Muscle layer of duodenum (tissue), 2 donors: ENCODE data around the gene DOCK1.

ENCODE experiments used
- H3K27ac ChIP-seq: one replicate; pipeline ENCODE4 v1.7.0; 2013; ENCODE audit warnings: mild to moderate bottlenecking, low read length
- H3K27me3 ChIP-seq: one replicate; pipeline ENCODE4 v1.7.0; 2013; ENCODE audit warnings: low read depth, mild to moderate bottlenecking, control low read depth, low read length
- H3K36me3 ChIP-seq, 2 donors: one replicate each; pipeline ENCODE4 v1.7.0; 2013; ENCODE audit warnings: low read length in 2 of 2, control low read depth in 1 of 2, mild to moderate bottlenecking in 1 of 2; ENCODE audit not compliant: insufficient read depth in 2 of 2, control insufficient read depth in 1 of 2
- H3K4me1 ChIP-seq, 2 donors: one replicate each; pipeline ENCODE4 v1.7.0; 2013; ENCODE audit warnings: low read length in 2 of 2, mild to moderate bottlenecking in 2 of 2, control low read depth in 1 of 2, moderate library complexity in 1 of 2; ENCODE audit not compliant: insufficient read depth in 2 of 2, control insufficient read depth in 1 of 2
- H3K4me3 ChIP-seq, 2 donors: one replicate each; pipeline ENCODE4 v1.7.0; 2013; ENCODE audit warnings: low read length in 2 of 2, low read depth in 1 of 2, mild to moderate bottlenecking in 1 of 2
- H3K9me3 ChIP-seq, 2 donors: one replicate each; pipeline ENCODE4 v1.7.0; 2013; ENCODE audit warnings: low read length in 2 of 2, control low read depth in 1 of 2, mild to moderate bottlenecking in 1 of 2; ENCODE audit not compliant: control insufficient read depth in 1 of 2
- donor health status: healthy.

DOCK1 gene

DNA sequence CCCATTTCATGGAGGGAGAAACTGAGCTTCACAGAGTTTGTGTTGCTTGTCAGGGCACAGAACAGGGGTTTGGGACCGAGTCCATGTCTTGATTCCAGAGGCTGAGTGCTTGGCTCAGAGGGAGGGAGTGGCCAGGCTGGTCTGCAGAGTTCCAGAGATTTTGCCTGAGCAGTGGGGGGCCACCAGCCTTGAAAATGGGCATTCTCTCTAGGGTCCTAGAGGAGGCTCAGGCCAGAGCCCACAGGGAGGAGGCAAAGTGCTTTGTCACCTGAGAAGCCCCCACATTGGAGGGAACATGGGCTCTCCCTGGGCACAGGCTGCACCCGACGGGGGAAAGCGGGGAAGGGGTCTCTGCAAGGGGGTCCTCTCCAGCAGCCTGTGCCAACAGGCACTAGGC, 51.5 kb downstream of the DOCK1 start:
- H3K27me3 ChIP-seq, result no peaks in the 10 kb centered on the region
- no peak overlapping the region for H3K4me3 ChIP-seq
- H3K9me3 ChIP-seq, result no peaks in the 10 kb centered on the region
- no peaks in the 10 kb centered on the region for H3K4me1 ChIP-seq
- H3K36me3 ChIP-seq, result no peaks in the 10 kb centered on the region
- no peak overlapping the region for H3K27ac ChIP-seq

DNA sequence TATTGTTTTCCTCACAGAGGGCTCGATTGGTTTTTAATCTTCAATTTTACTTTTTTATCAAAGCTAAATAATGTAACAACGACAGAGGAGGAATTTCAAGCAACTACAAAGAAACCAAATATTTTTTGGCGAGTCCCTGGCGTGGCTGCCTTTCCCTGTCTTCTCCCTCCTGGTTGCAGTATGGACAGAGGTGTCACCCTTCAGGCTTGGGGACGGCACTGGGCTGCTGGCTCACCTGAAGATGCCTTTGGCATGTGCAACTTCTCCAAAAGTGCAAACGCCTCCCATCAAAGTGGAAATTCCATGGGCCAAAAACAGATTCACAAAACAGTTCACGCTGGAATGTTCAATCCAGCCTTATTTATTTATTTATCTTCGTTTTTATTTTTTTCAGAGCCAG, 51.9 kb downstream of the DOCK1 start:
- no peaks in the 10 kb centered on the region for H3K9me3 ChIP-seq
- no peaks in the 10 kb centered on the region for H3K4me1 ChIP-seq
- H3K27me3 ChIP-seq, result no peaks in the 10 kb centered on the region
- no peak overlapping the region for H3K27ac ChIP-seq
- H3K36me3 ChIP-seq, result no peaks in the 10 kb centered on the region
- H3K4me3 ChIP-seq, result no peak overlapping the region

- Histone ChIP-seq H3K9me3 (no peaks in the 10 kb centered on the region), H3K27me3 (no peaks in the 10 kb centered on the region), H3K36me3 (no peaks in the 10 kb centered on the region), H3K27ac (no peak overlapping the region), H3K4me3 (no peak overlapping the region), H3K4me1 (peaks cover 0 to 3% of the 10 kb centered on the region in 2 donors)
These were observed 54.2 kb downstream of the DOCK1 start for GRCh38 chr10:126959431-126959830.

DNA sequence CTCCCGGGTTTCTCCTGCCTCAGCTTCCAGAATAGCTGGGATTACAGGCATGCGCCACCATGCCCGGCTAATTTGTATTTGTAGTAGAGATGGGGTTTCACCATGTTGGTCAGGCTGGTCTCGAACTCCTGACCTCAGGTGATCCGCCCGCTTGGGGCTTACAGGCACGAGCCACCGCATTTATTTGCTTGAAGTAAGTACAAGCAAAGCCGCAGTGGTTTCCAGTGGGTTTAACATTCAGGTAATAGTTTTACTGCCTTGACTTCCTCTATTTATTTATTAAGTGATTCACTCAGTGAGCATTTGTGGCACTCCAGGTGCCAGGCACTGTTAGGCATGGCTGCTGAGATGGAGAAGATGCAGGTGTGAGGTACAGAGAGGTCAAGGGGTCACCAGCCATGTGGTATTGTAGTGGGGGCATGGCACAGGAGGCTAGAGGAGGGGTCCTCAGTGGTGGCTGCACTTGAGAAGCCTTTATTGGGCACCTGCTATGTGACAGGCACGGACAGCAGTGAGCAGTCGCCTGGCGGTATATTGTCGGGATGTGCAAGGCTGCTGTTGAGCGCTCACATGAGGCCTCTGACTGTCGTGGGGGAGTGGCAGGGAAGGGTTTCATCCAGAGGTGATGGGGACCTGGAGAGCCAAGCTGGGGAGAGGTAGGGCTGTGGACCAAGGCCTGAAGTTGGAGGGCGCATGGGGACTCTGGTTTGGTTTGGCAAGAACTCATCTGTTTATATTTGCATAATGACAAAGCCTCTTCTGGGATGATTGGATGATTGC, 54.9 kb downstream of the DOCK1 start:
- Histone ChIP-seq H3K36me3 (no peaks in the 10 kb centered on the region), H3K27ac (no peak overlapping the region), H3K27me3 (no peaks in the 10 kb centered on the region)

GRCh38 chr10:126963354-126963753, 58.1 kb downstream of the DOCK1 start:
- no peaks in the 10 kb centered on the region for H3K36me3 ChIP-seq
- no peak overlapping the region for H3K27ac ChIP-seq
- H3K4me1 ChIP-seq, result peaks cover 0 to 3% of the 10 kb centered on the region in 2 donors
- H3K27me3 ChIP-seq, result no peaks in the 10 kb centered on the region
- no peaks in the 10 kb centered on the region for H3K9me3 ChIP-seq
- H3K4me3 ChIP-seq, result no peak overlapping the region

More for the DNA sequence above, 54.9 kb downstream of the DOCK1 start:
- H3K4me3 ChIP-seq, result no peak overlapping the region
- H3K9me3 ChIP-seq, result no peaks in the 10 kb centered on the region
- peaks cover 0 to 3% of the 10 kb centered on the region in 2 donors for H3K4me1 ChIP-seq

GRCh38 chr10:126964190-126964589, 59.0 kb downstream of the DOCK1 start:
- no peak overlapping the region for H3K27ac ChIP-seq

DNA sequence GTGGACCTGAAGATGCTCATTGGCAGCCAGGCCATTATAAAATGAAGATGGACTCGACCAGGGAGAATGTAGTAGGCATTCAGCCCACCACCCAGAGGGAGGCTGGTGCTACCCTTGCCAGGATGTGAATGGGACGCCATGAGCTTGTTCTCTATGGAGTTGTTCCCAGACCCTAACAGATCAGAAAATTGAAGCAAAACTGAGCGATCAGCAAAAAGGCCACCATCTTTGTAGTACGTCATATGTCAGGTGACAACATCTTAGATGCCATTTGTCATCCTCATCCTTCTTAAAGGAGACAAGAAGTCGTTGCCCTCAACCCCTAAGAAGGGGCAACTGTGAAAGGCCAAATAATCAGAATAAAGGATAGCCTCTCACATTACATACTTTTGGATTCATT, 61.7 kb downstream of the DOCK1 start:
- Histone ChIP-seq H3K4me1 (peaks cover 0 to 3% of the 10 kb centered on the region in 2 donors), H3K36me3 (no peaks in the 10 kb centered on the region), H3K9me3 (no peaks in the 10 kb centered on the region), H3K4me3 (no peak overlapping the region), H3K27me3 (no peaks in the 10 kb centered on the region), H3K27ac (no peak overlapping the region)

More at GRCh38 chr10:126964190-126964589, 59.0 kb downstream of the DOCK1 start:
- H3K4me3 ChIP-seq, result no peak overlapping the region
- H3K27me3 ChIP-seq, result no peaks in the 10 kb centered on the region
- H3K4me1 ChIP-seq, result peaks cover 0 to 3% of the 10 kb centered on the region in 2 donors
- H3K36me3 ChIP-seq, result no peaks in the 10 kb centered on the region
- no peaks in the 10 kb centered on the region for H3K9me3 ChIP-seq

- Histone ChIP-seq H3K27me3 (no peaks in the 10 kb centered on the region), H3K27ac (no peak overlapping the region)
These were observed 64.1 kb downstream of the DOCK1 start for GRCh38 chr10:126969310-126969709.

GRCh38 chr10:126972635-126973414, 67.6 kb downstream of the DOCK1 start:
- no peaks in the 10 kb centered on the region for H3K9me3 ChIP-seq
- H3K4me1 ChIP-seq, result peaks cover 0 to 6% of the 10 kb centered on the region in 2 donors
- peak overlapping the region in 1 of 2 donors; percentile 23 for H3K4me3 ChIP-seq
- H3K36me3 ChIP-seq, result peaks cover 0 to 5% of the 10 kb centered on the region in 2 donors
- H3K27ac ChIP-seq, result no peak overlapping the region
- H3K27me3 ChIP-seq, result no peaks in the 10 kb centered on the region

More at GRCh38 chr10:126969310-126969709, 64.1 kb downstream of the DOCK1 start:
- H3K9me3 ChIP-seq, result no peaks in the 10 kb centered on the region
- peaks cover 0 to 6% of the 10 kb centered on the region in 2 donors for H3K4me1 ChIP-seq
- H3K36me3 ChIP-seq, result no peaks in the 10 kb centered on the region
- H3K4me3 ChIP-seq, result no peak overlapping the region

- peaks cover 0 to 6% of the 10 kb centered on the region in 2 donors for H3K4me1 ChIP-seq
These were observed 70.0 kb downstream of the DOCK1 start for GRCh38 chr10:126975221-126975620.

GRCh38 chr10:126977216-126977615, 72.0 kb downstream of the DOCK1 start:
- no peak overlapping the region for H3K27ac ChIP-seq
- no peaks in the 10 kb centered on the region for H3K9me3 ChIP-seq
- no peak overlapping the region for H3K4me3 ChIP-seq
- H3K36me3 ChIP-seq, result peaks cover 4 to 13% of the 10 kb centered on the region in 2 donors
- H3K27me3 ChIP-seq, result no peaks in the 10 kb centered on the region
- peaks cover 0 to 6% of the 10 kb centered on the region in 2 donors for H3K4me1 ChIP-seq

More at GRCh38 chr10:126975221-126975620, 70.0 kb downstream of the DOCK1 start:
- H3K27ac ChIP-seq, result no peak overlapping the region
- H3K27me3 ChIP-seq, result no peaks in the 10 kb centered on the region
- H3K9me3 ChIP-seq, result no peaks in the 10 kb centered on the region
- peaks cover 4 to 13% of the 10 kb centered on the region in 2 donors for H3K36me3 ChIP-seq
- no peak overlapping the region for H3K4me3 ChIP-seq
